AG10803 (cell line): Measurements from ENCODE around the gene DIP2C.

Source experiments
- DNase-seq: peaks from one replicate; pipeline ENCODE4 v3.0.0; 2010; ENCODE audit warnings: low read depth
- H3K4me3 ChIP-seq: 2 replicates; pipeline ENCODE4 v1.5.1; 2011; ENCODE audit warnings: mild to moderate bottlenecking, low read length, control low read depth
- TF ChIP-seq, protein P1 (sequence below): conservative IDR thresholded peaks from 2 replicates; pipeline ENCODE4 v1.5.1; 2011; ENCODE audit warnings: mild to moderate bottlenecking, low read length, control low read depth, inconsistent platforms

DIP2C gene

DNA sequence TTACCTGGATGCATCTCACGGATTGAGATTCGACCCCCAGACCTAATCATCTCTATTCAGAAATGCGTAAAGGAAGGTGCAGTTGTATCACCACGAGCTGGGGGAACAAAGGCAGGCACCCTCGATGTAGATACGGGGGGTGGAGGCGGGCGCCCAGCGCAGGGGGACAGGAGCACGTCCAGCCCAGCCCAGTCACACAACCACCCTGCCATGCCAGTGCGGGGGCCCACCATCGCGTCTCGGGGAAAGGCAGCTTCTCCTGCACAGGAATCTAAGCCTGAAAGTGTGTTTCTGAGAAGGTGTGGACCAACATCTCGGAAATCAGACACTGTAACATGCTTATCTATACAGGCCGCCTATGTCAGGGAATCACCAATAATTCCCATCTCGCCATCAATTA is 131.1 kb downstream of the DIP2C start:
- H3K4me3 ChIP-seq: no peak overlapping the region
- TF ChIP-seq, protein P1, sequence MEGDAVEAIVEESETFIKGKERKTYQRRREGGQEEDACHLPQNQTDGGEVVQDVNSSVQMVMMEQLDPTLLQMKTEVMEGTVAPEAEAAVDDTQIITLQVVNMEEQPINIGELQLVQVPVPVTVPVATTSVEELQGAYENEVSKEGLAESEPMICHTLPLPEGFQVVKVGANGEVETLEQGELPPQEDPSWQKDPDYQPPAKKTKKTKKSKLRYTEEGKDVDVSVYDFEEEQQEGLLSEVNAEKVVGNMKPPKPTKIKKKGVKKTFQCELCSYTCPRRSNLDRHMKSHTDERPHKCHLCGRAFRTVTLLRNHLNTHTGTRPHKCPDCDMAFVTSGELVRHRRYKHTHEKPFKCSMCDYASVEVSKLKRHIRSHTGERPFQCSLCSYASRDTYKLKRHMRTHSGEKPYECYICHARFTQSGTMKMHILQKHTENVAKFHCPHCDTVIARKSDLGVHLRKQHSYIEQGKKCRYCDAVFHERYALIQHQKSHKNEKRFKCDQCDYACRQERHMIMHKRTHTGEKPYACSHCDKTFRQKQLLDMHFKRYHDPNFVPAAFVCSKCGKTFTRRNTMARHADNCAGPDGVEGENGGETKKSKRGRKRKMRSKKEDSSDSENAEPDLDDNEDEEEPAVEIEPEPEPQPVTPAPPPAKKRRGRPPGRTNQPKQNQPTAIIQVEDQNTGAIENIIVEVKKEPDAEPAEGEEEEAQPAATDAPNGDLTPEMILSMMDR: no peak
- DNase-seq: no peak

DNA sequence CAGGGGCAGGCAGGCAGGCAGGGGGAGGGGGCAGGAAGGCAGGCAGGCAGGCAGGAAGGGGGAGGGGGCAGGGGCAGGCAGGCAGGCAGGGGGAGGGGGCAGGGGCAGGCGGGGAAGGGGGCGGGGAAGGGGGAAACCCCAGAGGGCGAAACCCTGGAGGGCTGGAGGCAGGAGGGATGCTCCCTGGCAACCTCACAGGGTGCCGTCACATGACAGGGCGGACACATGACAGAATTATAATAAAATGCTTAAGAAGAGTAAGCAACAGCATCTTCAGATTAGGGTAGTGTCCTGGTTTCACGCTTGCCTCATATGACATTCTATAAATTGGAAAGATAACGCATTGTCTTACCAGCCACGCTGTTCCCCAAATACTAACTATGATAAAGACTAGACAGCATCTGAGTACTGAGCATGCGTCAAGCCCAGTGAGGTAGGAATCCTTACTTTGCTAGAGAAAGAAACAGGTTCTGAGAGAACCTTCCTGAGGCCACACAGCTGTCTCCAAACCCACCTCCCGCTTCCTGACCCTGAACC is 131.6 kb downstream of the DIP2C start:
- no peak for DNase-seq
- H3K4me3 ChIP-seq: no peak overlapping the region
- TF ChIP-seq, protein P1: no peak

DNA sequence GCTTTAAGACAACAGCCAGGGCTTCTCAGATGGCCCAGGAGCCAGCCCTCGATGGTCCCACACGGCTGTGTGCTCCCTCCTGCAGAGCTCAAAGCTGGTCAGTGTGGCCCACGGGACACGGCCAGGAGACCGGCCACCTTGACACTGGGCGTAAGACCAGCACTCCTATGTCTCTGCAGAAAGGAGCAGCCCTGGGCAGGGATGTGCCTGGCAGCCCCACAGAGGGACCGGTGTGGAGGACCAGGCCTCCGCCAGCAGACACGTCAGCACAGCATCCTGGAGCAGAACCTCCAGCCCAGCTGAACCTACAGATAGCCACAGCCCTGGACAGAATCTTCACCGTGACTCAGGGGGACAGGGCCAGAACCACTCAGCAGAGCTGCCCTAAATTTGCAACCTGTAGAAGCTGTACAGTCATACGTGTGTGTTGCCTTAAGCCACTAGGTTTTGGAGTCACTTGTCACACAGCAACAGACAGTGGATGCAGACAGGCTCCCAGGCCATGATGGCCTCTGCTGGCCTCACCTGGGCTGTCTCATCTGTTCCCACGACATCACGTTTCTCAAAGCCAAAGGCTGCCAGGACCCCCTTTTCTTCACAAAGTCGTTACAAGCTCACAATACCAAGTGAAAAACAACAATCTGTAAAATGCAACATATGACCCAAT is 132.4 kb downstream of the DIP2C start:
- no peak for DNase-seq
- TF ChIP-seq, protein P1: no peak
- no peak overlapping the region for H3K4me3 ChIP-seq

DNA sequence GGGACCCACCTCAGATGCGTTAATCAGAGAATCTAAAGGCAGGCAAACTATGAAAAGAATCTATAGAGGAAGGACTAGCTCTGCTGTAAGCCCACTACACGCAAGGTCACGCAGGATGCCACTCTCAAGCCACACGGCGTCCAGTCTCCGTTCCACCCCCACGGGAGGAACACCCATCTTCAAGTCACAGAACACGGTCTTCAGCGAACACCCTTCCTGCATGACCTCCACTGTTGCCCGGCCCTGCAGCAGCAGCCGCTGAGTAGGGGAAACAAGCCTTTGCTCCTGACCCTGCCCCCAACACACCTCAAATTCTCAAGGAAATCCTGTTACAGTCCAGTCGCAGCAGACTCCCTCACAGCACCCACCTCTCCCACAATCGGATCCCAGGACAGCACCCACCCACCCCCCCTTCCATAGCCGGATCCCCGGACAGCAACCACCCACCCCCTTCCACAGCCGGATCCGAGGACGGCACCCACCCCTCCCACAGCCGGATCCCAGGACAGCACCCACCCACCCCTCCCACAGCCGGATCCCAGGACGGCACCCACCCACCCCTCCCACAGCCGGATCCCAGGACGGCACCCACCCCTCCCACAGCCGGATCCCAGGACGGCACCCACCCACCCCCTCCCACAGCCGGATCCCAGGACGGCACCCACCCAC is 133.7 kb downstream of the DIP2C start:
- DNase-seq: no peak
- TF ChIP-seq, protein P1: no peak
- H3K4me3 ChIP-seq: no peak overlapping the region

DNA sequence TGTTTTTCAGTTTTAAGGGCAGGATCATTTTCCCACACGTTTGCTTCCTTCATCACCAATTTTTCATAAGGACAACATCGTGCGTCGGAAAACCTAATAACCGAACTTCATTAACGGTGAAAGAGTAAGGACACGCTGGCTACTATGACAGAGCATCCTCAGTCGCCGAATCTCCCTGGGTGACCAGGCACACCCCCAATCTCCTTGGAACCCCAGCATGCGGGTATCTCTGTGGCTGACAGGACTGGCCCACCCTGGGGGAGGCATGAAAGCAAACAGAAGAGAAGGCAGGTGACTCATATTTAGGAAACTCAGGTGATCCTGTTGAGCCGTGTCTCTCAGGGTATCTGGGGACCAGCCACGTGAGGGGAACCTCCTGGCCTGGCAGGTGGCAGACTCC is 134.2 kb downstream of the DIP2C start:
- no peak for DNase-seq
- TF ChIP-seq, protein P1: no peak
- no peak overlapping the region for H3K4me3 ChIP-seq

DNA sequence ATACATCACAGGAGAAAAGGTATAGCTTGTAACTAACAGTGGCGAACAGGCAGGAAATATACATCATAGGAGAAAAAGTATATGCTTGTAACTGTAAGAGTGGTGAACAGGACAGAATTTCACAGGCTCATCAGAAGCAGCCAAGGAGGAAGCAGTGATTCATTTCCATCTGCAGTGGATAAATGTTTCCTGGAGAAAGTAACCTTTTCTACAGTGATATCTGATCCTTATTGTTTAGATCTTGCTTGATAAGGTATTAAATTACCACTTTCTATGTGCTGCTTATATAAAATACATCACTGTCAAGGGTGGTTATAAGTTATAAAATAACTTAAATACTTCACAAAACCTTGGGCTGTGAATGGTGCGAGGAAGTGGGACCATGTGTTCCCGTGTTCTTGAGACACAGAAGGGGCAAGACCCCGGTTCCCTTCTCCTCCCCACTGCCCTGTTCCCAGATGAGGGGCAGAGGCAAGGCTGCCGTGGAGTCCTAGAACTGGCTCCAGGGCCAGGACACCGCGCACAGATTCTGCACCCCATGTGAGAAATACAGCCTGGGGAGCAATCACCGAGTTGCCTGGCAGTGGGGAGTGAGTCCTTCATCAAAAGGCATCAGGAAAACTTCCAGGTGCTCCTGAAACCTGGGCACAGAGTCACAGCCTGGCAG is 135.2 kb downstream of the DIP2C start:
- TF ChIP-seq, protein P1: no peak
- no peak for DNase-seq
- no peak overlapping the region for H3K4me3 ChIP-seq
